Hematopoietic multipotent progenitor cell treated with erythropoietin and hydrocortisone succinate and interleukin-3 and kit ligand, for 4 days (in vitro differentiated cells): ENCODE results near the gene KIF25.
"Not testable (repeated sequence)": the region's sequence is repeated elsewhere in the genome, so short reads cannot be mapped to it uniquely, and the experiment has no call there.

Experiments used
- DNase-seq: peaks from one replicate; pipeline ENCODE4 v3.0.0-alpha.2; 2015

KIF25 gene

GRCh38 chr6:167996424-167997199 is 859 bp upstream of the KIF25 start:
- peak; percentile 71 for DNase-seq

- no peak for DNase-seq
These were observed 744 bp downstream of the KIF25 start for GRCh38 chr6:167998215-167998614.

GRCh38 chr6:168000198-168001028 is 2.9 kb downstream of the KIF25 start:
- DNase-seq: no peak

- no peak for DNase-seq
These were observed 3.5 kb downstream of the KIF25 start for GRCh38 chr6:168001029-168001332.

GRCh38 chr6:168001514-168001913 is 4.0 kb downstream of the KIF25 start:
- not testable (repeated sequence) for DNase-seq

GRCh38 chr6:168002804-168003203 is 5.3 kb downstream of the KIF25 start:
- DNase-seq: no peak

GRCh38 chr6:168004023-168004422 is 6.6 kb downstream of the KIF25 start:
- no peak for DNase-seq

GRCh38 chr6:168004945-168005344 is 7.5 kb downstream of the KIF25 start:
- DNase-seq: no peak

- no peak for DNase-seq
These were observed 8.3 kb downstream of the KIF25 start for GRCh38 chr6:168005796-168006195.

GRCh38 chr6:168007592-168008338 is 10.3 kb downstream of the KIF25 start:
- DNase-seq: peak; percentile 24

GRCh38 chr6:168009331-168009730 is 11.9 kb downstream of the KIF25 start:
- no peak for DNase-seq

GRCh38 chr6:168011291-168011690 is 13.8 kb downstream of the KIF25 start:
- DNase-seq: no peak

- DNase-seq: no peak
These were observed 15.2 kb downstream of the KIF25 start for GRCh38 chr6:168012431-168013249.

- no peak for DNase-seq
These were observed 15.9 kb downstream of the KIF25 start for GRCh38 chr6:168013250-168013915.

GRCh38 chr6:168014428-168014827 is 17.0 kb downstream of the KIF25 start:
- no peak for DNase-seq

- DNase-seq: no peak
These were observed 17.5 kb downstream of the KIF25 start for GRCh38 chr6:168015009-168015408.

- no peak for DNase-seq
These were observed 18.2 kb downstream of the KIF25 start for GRCh38 chr6:168015482-168016175.

GRCh38 chr6:168016176-168016620 is 18.7 kb downstream of the KIF25 start:
- DNase-seq: no peak

GRCh38 chr6:168016721-168017525 is 19.5 kb downstream of the KIF25 start:
- no peak for DNase-seq

- no peak for DNase-seq
These were observed 20.2 kb downstream of the KIF25 start for GRCh38 chr6:168017629-168018028.

- DNase-seq: no peak
These were observed 21.2 kb downstream of the KIF25 start for GRCh38 chr6:168018664-168019063.
